Tibial artery (tissue), 4 donors: ENCODE data around the gene USP49.

Experiments used
- DNase-seq, 2 donors: peaks; one replicate each; pipeline ENCODE4 v3.0.0-alpha.2; 2019
- H3K27ac ChIP-seq, 2 donors: fragments of 200-600 bp; sonication (generic) in 1 of 2; 1 replicate in 1 of 2; 2 replicates in 1 of 2; pipeline ENCODE4 v1.5.1; 2018 to 2019; ENCODE audit warnings: mild to moderate bottlenecking in 1 of 2
- H3K27me3 ChIP-seq, 2 donors: fragments of 200-600 bp; sonication (generic) in 1 of 2; one replicate each; pipeline versions ENCODE4 v1.5.1 to v1.6.0; 2016 to 2019
- H3K36me3 ChIP-seq, 3 donors: fragments of 200-600 bp; sonication (generic) in 2 of 3; one replicate each; pipeline ENCODE4 v1.5.1; 2016 to 2019; ENCODE audit warnings: mild to moderate bottlenecking in 2 of 3
- H3K4me1 ChIP-seq, 4 donors: fragments of 200-600 bp; sonication (generic) in 2 of 4; 1 replicate in 3 of 4; 2 replicates in 1 of 4; pipeline ENCODE4 v1.5.1; 2016 to 2019
- H3K4me3 ChIP-seq, 2 donors: fragments of 200-600 bp; sonication (generic) in 1 of 2; 1 replicate in 1 of 2; 2 replicates in 1 of 2; pipeline ENCODE4 v1.5.1; 2018 to 2019; ENCODE audit warnings: mild to moderate bottlenecking in 2 of 2
- H3K9me3 ChIP-seq, 3 donors: fragments of 200-600 bp; sonication (generic) in 1 of 3; one replicate each; pipeline ENCODE4 v1.5.1; 2016 to 2019
- CTCF ChIP-seq, 2 experiments: fragments of 200-600 bp in 1 of 2; fragments of 450-650 bp in 1 of 2; IDR thresholded peaks; one replicate each; pipeline ENCODE4 v1.5.1; 2017 to 2019; ENCODE audit warnings: antibody characterized with exemption in 2 of 2, mild to moderate bottlenecking in 1 of 2, moderate library complexity in 1 of 2
- intact Hi-C: fragments of 100-400 bp; cut with DNase I; formaldehyde crosslinking; loops from one replicate; pipeline ENCODE4 v1.15.0; 2023; ENCODE audit warnings: low total_unique reads

USP49 gene

GRCh38 chr6:41786451-41787218 lies 108.5 kb downstream of the USP49 start:
- peak; percentile 81 to 94 for DNase-seq
- intact Hi-C loops: loop anchor here (1.0 to 10.0 kb wide), 4 partner anchors 82 to 428 kb away; partner anchors contain the start of gene MRPS10
- peak; percentile 84 to 87 for TF ChIP-seq CTCF (IDR thresholded peaks at IDR 0.05)
- peaks cover 8 to 26% (median 25%) of the 10 kb centered on the region in 3 donors for H3K36me3 ChIP-seq
- H3K27ac ChIP-seq: peak overlapping the region; percentile 86 to 98
- no peaks in the 10 kb centered on the region for H3K9me3 ChIP-seq
- H3K4me3 ChIP-seq: peak overlapping the region; percentile 76 to 93
- no peaks in the 10 kb centered on the region for H3K27me3 ChIP-seq
- H3K4me1 ChIP-seq: peaks cover 0 to 34% (median 19%) of the 10 kb centered on the region in 4 donors

GRCh38 chr6:41785689-41786450 lies 109.3 kb downstream of the USP49 start:
- intact Hi-C loops: loop anchor here (5.0 to 10.0 kb wide), 3 partner anchors 81 to 429 kb away; partner anchors contain the start of gene MRPS10
- Histone ChIP-seq H3K9me3 (no peaks in the 10 kb centered on the region), H3K4me1 (peaks cover 0 to 41% (median 26%) of the 10 kb centered on the region in 4 donors), H3K27me3 (no peaks in the 10 kb centered on the region), H3K4me3 (peak overlapping the region; percentile 76 to 93), H3K27ac (peak overlapping the region; percentile 86 to 98), H3K36me3 (peaks cover 5 to 18% (median 18%) of the 10 kb centered on the region in 3 donors)
- peak in 1 of 2 donors; percentile 26 for DNase-seq
- no peak for TF ChIP-seq CTCF (IDR thresholded peaks at IDR 0.05)

GRCh38 chr6:41785254-41785653 lies 109.9 kb downstream of the USP49 start:
- no peak for DNase-seq
- Histone ChIP-seq H3K4me3 (no peak overlapping the region), H3K4me1 (peaks cover 0 to 42% (median 27%) of the 10 kb centered on the region in 4 donors), H3K27ac (no peak overlapping the region), H3K9me3 (no peaks in the 10 kb centered on the region), H3K27me3 (no peaks in the 10 kb centered on the region), H3K36me3 (peaks cover 0 to 12% (median 12%) of the 10 kb centered on the region in 3 donors)
- intact Hi-C loops: loop anchor here (5.0 to 10.0 kb wide), 3 partner anchors 80 to 430 kb away; partner anchors contain the start of gene MRPS10
- TF ChIP-seq CTCF (IDR thresholded peaks at IDR 0.05): no peak

DNA sequence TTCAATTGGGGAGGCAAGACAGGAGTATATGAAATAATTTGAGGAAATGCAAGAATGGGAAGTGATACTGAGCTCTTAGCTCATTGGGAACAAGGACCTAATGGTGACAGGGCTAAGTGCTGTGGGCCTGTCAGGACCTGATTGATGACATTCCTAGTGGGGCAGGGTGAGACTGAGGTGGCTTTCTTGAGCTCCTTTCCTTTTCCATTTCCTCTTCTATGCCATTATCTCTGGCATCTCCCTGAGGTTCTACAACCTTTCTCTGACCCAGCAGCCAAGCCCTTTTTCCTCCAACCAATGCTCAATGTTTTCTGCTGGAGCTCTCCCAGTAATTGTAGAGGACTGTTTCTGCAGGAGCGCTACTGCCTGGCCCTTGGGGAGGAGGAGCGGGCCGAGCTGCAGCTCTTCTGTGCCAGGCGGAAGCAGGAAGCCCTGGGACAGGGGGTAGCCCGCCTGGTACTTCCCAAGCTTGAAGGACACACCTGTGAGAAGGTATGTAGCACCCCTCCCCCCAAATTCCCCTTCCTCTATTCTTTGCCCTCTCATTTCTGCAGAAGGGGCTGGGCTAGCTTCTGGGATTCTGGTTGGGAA lies 110.5 kb downstream of the USP49 start:
- DNase-seq: no peak
- intact Hi-C loops: loop anchor here (5.0 to 10.0 kb wide), 4 partner anchors 80 to 430 kb away; partner anchors contain the start of gene MRPS10
- Histone ChIP-seq H3K36me3 (peaks cover 0 to 8% (median 6%) of the 10 kb centered on the region in 3 donors), H3K27me3 (no peaks in the 10 kb centered on the region), H3K9me3 (no peaks in the 10 kb centered on the region), H3K4me3 (no peak overlapping the region), H3K27ac (no peak overlapping the region), H3K4me1 (peaks cover 0 to 42% (median 27%) of the 10 kb centered on the region in 4 donors)
- TF ChIP-seq CTCF (IDR thresholded peaks at IDR 0.05): no peak

- H3K27ac ChIP-seq: no peak overlapping the region
- no peaks in the 10 kb centered on the region for H3K27me3 ChIP-seq
- H3K4me1 ChIP-seq: peaks cover 0 to 41% (median 28%) of the 10 kb centered on the region in 4 donors
- no peaks in the 10 kb centered on the region for H3K36me3 ChIP-seq
- no peak for TF ChIP-seq CTCF (IDR thresholded peaks at IDR 0.05)
- no peak overlapping the region for H3K4me3 ChIP-seq
- no peak for DNase-seq
- no peaks in the 10 kb centered on the region for H3K9me3 ChIP-seq
- intact Hi-C loops: loop anchor here (5.0 to 10.0 kb wide), 3 partner anchors 78 to 432 kb away; partner anchors contain the start of gene MRPS10
These were observed 111.9 kb downstream of the USP49 start for GRCh38 chr6:41783106-41783780.
